ENCODE measurements around the gene TAB3.

TAB3 gene

GRCh38 chrX:30791296-30792278 is 97.5 kb downstream of the TAB3 start:
- peaks cover 66% of the 10 kb centered on the region for H3K9me3 ChIP-seq
- no peaks in the 10 kb centered on the region for H3K27me3 ChIP-seq
- no peak overlapping the region for H3K4me3 ChIP-seq
- no peaks in the 10 kb centered on the region for H3K4me1 ChIP-seq
- TF ChIP-seq Cebpa-rat (IDR thresholded peaks at IDR 0.05): no peak
- H4K20me1 ChIP-seq: no peaks in the 10 kb centered on the region
- no peak overlapping the region for H3K9ac ChIP-seq
- no peaks in the 10 kb centered on the region for H3K36me3 ChIP-seq
- H3K4me2 ChIP-seq: no peak overlapping the region
- no peak overlapping the region for H3K27ac ChIP-seq

GRCh38 chrX:30787012-30787411 is 102.0 kb downstream of the TAB3 start:
- H3K27me3 ChIP-seq: no peaks in the 10 kb centered on the region
- H3K36me3 ChIP-seq: no peaks in the 10 kb centered on the region
- no peak overlapping the region for H3K4me3 ChIP-seq
- no peaks in the 10 kb centered on the region for H3K4me1 ChIP-seq
- no peak for TF ChIP-seq Cebpa-rat (IDR thresholded peaks at IDR 0.05)
- H3K9ac ChIP-seq: no peak overlapping the region
- no peak overlapping the region for H3K4me2 ChIP-seq
- no peaks in the 10 kb centered on the region for H4K20me1 ChIP-seq
- peaks cover 29% of the 10 kb centered on the region; the same call in 1 of the 2 replicates for H3K9me3 ChIP-seq
- H3K27ac ChIP-seq: no peak overlapping the region

DNA sequence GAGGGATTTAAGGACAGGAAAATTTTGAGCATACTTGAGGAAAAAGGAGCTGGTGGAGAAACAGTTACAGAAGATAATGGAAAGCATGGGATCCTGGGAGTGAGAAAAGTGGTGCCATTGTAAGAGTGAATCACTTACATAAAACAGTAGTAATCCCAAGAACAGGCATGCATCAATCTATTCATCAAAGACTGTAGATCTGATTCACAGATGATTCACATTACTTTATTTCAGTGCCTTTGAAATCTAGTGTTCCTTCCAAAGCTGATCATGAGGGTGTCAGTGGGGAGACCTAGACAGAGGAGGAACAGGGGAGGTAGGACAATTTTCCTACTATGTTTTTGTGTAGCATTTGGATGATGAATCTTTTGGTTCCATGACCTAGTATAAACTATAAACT is 102.7 kb downstream of the TAB3 start:
- TF ChIP-seq Cebpa-rat (IDR thresholded peaks at IDR 0.05): no peak
- no peak overlapping the region for H3K4me3 ChIP-seq
- H3K4me2 ChIP-seq: no peak overlapping the region
- peaks cover 23% of the 10 kb centered on the region; the same call in 1 of the 2 replicates for H3K9me3 ChIP-seq
- no peaks in the 10 kb centered on the region for H3K36me3 ChIP-seq
- H4K20me1 ChIP-seq: no peaks in the 10 kb centered on the region
- H3K4me1 ChIP-seq: no peaks in the 10 kb centered on the region
- H3K27me3 ChIP-seq: no peaks in the 10 kb centered on the region
- no peak overlapping the region for H3K27ac ChIP-seq
- no peak overlapping the region for H3K9ac ChIP-seq

GRCh38 chrX:30781711-30782444 is 107.2 kb downstream of the TAB3 start:
- H3K4me1 ChIP-seq: no peaks in the 10 kb centered on the region
- no peak overlapping the region for H3K4me2 ChIP-seq
- no peak overlapping the region for H3K4me3 ChIP-seq
- no peak overlapping the region for H3K27ac ChIP-seq
- TF ChIP-seq Cebpa-rat (IDR thresholded peaks at IDR 0.05): no peak
- no peaks in the 10 kb centered on the region for H3K36me3 ChIP-seq
- H3K9ac ChIP-seq: no peak overlapping the region
- H3K9me3 ChIP-seq: peaks cover 8% of the 10 kb centered on the region; the same call in 1 of the 2 replicates
- H4K20me1 ChIP-seq: no peaks in the 10 kb centered on the region
- H3K27me3 ChIP-seq: no peaks in the 10 kb centered on the region

- no peak overlapping the region for H3K9ac ChIP-seq
- no peaks in the 10 kb centered on the region for H4K20me1 ChIP-seq
- H3K4me1 ChIP-seq: no peaks in the 10 kb centered on the region
- no peaks in the 10 kb centered on the region for H3K36me3 ChIP-seq
- H3K9me3 ChIP-seq: peaks cover 8% of the 10 kb centered on the region; the same call in 1 of the 2 replicates
- H3K27ac ChIP-seq: no peak overlapping the region
- H3K4me2 ChIP-seq: no peak overlapping the region
- H3K27me3 ChIP-seq: no peaks in the 10 kb centered on the region
- H3K4me3 ChIP-seq: no peak overlapping the region
- TF ChIP-seq Cebpa-rat (IDR thresholded peaks at IDR 0.05): no peak
Measured at GRCh38 chrX:30779453-30780030, 109.5 kb downstream of the TAB3 start.

DNA sequence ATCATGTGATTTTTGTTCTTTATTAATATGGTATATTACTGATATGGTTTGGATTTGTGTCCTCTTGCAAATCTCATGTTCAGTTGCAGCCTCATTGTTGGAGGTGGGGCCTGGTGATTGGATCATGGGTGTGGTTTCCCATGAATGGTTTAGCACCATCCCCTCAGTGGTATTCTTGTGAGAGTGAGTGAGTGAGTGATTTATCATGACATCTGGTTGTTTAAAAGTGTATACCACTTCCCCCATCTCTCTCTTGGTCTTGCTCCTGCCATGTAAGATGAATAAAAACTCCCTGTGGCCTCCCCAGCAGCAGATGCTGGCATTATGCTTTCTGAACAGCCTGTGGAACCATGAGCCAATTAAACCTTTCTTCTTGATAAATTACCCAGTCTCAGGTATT is 111.5 kb downstream of the TAB3 start:
- H3K4me1 ChIP-seq: no peaks in the 10 kb centered on the region
- no peaks in the 10 kb centered on the region for H3K27me3 ChIP-seq
- H4K20me1 ChIP-seq: no peaks in the 10 kb centered on the region
- H3K4me3 ChIP-seq: no peak overlapping the region
- no peaks in the 10 kb centered on the region for H3K36me3 ChIP-seq
- H3K4me2 ChIP-seq: no peak overlapping the region
- no peak for TF ChIP-seq Cebpa-rat (IDR thresholded peaks at IDR 0.05)
- peaks cover 8% of the 10 kb centered on the region; the same call in 1 of the 2 replicates for H3K9me3 ChIP-seq
- no peak overlapping the region for H3K27ac ChIP-seq
- no peak overlapping the region for H3K9ac ChIP-seq
